ENCODE measurements around the gene ISOC1.

- no peak for TF ChIP-seq EZH2 (IDR thresholded peaks at IDR 0.05; ENCODE audit: borderline replicate concordance, insufficient read depth, low read depth, low read length, poor library complexity, severe bottlenecking)
- TF ChIP-seq CTCF (IDR thresholded peaks at IDR 0.05): no peak
Measured at GRCh38 chr5:129141696-129142095, 47.1 kb downstream of the ISOC1 start.
